Middle frontal gyrus (tissue), 1 donor: ENCODE measurements around the gene DCP1B.

Experiments
- DNase-seq: peaks from one replicate; pipeline ENCODE4 v3.0.0-alpha.2; 2015; ENCODE audit warnings: low spot score; ENCODE audit errors: extremely low spot score

DCP1B gene

DNA sequence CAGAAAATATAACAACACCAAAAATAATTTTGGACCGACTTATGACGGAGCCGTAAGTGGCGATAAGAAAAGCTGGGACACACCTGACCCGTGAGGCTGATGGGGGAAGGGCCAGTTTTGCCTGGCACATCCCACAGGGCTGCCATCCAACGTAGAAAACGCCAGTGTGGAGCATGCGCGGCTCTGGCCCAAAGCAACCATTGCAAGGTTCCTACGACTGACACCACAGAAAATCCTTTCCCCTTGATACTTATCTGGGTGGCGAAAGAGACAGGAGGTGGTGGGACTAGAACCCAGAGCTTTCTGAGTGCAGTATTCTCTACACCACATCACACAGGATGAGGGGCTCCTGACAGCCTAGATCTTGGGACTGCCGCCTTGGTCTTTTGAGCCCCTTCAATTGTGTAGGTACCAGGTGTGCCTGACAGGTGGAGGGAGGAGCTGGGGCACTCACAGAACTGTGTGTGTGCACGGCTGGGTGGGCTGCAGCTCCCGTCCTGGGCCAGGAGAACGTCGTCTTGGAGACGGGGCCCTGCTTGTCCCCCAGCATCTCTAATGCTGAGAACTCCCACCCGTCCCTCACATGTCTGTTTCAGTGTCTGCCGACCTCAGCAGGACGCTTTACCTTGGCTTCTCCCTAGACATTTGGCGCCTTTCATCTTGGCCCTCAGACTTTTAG, 68.4 kb downstream of the DCP1B start:
- no peak for DNase-seq

DNA sequence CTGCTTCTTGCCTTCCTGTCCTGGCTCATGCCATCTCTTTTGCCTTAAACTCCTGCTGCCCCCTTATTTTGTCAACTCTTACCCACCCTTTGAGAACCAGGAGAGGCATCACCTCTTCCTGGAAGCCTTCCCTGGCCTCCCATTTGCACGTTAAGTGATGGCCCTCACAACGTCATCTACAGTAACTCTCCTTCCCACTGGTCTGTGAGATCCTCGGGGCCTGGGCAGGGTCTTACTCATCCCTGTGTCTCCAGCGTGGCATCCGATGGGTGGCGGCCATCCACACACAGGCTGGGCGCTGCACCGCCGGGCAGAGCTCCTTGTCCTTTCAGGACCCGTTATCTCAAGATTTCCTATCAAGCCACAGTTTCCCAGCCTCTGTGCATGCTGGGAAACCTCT, 69.0 kb downstream of the DCP1B start:
- no peak for DNase-seq

DNA sequence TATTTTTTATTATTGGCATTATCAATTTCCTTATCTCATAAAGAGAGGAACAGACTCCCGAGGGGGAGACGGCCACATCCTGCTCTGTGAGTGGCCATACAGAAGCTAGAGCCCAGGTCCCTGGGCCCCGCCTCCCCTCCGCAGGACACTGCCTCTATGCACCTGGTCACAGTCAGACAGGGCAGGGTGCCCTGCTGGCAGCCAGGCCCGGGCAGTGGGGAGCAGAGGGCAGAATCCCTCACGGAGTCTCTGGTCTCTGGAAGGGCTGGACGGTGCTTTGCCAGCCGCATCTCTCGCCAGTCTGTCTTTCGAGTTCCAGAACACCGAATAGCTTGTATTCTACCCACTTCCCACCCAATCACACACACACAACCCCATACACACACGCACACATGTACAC, 69.4 kb downstream of the DCP1B start:
- DNase-seq: no peak

DNA sequence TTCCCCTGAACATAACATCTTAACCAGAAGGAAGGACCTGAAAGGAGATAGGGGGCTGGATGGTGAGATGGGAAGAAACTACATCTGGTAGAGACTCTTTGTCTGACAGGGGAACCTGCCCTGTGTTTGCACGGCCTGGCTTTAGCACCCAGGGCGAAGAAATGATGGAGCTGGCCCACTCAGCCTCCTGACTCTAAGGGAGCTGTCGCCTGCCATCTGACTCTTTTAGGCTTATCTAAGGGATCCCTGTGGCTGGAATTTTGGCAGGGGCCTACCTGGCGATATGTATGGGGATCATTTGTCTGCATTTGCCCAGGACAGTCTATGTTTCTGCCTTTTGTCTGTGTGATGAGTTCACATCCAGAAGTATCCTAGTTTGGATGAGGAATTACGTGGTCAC, 70.2 kb downstream of the DCP1B start:
- no peak for DNase-seq

DNA sequence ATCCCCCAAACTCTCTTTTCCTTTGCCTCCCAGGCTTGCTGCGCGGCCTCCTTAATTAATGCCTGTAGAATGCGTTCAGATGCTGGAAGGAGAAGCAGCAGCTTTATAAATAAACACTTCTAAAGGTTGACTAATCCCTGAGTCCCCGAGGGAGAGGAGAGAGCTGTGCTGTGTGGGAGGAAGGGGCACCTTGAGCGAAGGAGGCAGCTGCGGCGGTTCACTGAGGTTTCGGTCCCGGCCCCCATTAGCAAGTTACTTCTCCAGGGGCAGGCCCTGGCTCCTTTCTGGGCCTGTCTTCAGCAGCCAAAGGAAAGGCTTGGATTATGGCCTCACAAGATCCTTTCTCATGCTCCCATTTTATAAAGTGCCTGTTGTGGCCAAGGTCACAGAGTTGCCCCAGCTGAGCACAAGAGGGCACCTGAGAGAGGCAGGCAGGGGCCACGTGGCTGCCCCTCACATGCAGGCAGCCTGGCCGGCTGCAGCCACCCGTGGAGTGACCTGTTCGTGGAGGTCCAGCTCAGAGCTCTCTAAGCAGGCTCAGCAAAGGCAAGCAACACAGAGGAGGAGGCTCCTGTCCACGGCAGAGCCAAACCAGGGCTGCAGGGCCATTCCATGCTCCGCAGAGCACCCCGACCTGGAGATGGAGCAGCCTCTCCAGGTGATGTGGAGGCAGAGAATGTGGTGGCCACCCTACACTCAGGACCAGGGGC, 70.8 kb downstream of the DCP1B start:
- DNase-seq: no peak

DNA sequence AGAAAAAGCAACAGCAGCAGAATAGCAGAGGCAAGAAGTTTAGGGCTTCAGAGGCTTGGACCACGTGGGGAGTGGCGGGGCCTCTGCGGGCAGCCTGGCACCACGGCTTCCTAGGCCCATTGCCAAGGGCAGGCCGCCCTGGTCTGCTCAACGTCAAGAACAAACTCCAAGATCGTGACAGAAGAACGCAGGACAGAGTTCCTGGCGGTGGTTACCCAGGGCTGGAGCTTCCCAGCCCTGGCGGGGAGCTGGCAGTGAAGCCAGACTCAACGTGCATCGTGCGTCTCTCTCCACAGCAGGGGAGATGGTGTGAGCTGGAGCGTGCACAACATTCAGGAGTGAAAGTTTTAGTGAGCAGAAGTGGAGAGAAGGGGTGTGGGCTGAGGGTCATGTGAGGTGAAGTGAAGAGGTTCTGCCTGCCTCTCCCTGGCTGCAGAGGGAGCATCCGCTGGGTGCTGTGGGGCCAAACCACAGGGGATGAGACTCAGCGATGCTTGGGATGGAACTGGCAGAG, 71.9 kb downstream of the DCP1B start:
- DNase-seq: no peak

DNA sequence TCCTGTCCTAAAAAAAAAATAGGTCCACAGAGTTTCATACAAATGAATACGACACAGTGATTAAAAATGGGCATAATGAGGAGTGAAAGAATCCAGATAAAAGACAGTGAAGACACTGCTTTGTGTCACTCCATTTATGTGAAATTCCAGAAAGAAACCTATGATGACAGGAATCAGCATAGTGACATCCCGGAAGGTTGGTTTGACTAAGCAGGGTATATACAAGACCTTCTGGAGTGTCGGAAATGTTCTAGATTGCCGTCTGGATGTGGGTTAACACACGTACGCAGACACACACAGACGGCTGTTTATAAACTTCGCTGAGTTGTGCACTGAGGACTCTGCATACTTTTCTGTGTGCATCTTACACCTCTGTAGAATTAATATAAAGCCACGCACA, 72.6 kb downstream of the DCP1B start:
- DNase-seq: no peak

DNA sequence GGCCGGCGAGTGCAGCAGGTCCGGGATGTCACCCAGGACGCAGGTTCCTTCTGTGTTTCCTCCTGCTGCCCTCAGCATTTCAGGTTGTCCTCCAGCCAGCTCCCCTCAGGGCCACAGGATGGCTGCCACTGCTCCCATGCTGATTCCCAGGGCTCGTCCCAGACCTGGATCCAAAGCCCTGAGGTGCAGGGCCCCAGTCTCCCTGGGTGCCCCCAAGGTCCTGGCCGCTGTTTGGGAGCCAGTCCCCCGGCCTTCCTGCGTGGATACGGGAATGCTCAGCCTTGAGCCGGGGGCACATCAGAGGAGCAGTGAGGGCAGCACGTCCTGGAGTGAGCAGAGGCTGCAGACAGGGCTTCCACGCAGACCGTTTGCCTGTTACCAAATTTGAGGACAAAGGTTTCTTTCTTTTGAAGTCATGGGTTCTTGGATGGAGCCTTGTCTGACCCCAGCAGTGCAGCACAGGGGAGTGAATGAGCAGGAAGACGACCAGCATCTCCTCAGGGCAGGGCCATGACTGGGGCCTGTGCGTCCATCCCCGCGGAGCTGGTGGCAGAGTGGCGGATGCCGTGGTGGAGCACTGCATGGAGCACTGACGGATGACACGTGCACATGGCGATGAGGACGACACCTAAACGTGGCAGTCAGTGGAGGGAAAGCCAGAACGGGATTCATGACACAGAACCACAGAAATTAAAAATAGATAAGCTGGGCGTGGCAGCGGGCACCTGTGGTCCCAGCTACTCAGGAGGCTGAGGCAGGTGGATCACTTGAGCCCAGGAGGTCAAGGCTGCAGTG, 73.3 kb downstream of the DCP1B start:
- no peak for DNase-seq

DNA sequence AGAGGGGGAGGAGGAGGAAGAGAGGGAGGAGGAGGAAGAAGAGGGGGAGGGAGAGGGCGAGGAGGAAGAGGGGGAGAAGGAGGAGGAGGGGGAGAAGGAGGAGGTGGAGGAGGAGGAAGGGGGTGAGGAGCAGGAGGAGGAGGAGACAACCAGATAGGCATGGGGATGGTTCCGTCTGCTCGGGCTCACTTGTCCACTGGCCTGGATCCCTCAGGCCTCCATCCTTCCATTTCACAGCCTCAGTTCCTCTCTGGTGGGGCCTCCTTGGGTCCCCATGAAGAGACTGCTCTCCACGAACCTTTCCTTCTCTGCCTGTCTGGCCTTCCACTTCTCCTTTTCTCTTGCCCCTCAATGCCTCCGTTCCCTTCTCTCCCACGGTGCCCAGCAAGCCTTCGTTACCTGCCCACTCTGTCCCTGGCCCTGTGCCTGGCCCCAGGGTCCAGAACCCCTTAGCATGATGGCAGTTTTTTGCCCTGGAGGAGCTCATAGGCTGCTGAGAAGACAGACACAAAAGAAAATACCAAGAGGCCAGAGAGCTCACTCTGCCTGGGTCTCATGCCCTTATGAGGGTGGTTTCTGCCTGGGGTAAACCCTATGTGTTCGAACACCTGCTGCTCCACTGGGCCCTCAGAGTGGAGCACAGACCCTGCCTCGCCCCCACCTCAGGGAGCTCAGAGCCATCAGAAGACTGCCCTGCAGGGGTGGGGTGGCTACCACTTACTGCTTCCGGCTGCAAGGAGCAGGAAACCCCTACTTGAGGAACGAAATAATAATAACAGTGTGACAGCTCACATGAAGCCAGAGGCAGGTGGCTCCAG, 74.1 kb downstream of the DCP1B start:
- DNase-seq: no peak

DNA sequence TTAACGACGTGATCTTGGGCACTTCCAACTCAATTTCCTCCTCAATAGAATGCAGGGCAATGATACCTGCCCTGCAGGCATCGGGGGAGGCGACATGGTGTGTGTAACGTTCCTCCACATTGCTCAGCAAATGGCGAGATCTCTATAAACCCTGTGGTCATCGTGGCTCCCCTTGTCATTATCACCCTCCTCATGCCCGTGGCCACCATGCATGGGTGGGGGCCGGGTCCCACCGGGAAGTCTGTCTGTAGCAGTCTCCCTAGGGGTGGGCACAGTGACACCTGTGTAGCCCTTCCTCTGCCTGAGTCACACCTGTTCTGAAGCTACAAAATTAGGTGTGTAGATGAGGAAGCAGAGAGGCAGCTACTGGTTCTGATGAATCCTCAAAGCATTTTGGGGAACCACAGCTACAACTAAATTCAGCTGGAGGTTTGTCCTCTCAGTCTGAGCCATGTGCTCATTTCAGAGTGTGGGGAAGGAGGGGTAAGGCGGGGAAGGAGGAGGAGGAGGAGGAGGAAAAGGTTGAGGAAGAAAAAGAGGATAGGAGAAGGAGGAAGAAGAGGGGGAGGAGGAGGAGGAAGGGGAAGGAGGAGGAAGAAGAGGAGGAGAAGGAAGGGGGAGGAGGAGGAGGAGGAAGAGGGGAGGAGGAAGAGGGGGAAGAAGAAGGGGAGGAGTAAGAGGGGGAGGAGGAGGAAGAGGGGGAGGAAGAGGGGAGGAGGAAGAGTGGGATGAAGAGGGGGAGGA, 74.8 kb downstream of the DCP1B start:
- no peak for DNase-seq

DNA sequence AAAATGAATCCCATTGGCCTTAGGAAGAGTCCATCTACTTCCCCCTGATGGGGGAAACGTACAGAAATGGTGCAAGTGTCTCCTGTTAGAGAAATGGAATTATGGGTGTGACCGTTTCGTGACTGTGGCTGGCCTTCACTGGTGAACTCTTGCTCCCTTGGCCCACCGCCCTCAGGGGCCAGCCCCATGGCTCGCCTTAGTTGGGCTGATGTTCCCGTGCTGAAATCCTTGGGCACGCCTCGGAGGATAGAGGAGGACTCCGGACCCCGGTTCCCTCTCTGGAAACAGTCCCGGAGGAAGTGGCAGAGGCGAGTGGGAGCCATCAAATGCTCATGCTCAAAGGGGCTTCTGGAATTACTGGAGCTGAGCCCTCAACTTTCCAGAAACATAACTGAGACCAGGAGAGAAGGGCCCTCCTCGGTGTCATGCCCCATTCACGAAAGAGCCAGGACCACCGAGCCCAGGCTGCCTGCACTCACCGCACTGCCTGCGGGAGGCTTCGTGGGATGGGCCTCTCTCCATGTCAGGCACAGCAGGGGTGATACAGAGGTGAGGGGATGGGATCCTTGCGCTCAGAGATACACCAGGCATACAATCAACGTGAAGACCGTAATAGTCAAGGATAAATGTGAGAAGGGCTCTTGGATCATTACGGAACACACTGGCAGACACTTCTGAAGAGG, 75.7 kb downstream of the DCP1B start:
- no peak for DNase-seq

DNA sequence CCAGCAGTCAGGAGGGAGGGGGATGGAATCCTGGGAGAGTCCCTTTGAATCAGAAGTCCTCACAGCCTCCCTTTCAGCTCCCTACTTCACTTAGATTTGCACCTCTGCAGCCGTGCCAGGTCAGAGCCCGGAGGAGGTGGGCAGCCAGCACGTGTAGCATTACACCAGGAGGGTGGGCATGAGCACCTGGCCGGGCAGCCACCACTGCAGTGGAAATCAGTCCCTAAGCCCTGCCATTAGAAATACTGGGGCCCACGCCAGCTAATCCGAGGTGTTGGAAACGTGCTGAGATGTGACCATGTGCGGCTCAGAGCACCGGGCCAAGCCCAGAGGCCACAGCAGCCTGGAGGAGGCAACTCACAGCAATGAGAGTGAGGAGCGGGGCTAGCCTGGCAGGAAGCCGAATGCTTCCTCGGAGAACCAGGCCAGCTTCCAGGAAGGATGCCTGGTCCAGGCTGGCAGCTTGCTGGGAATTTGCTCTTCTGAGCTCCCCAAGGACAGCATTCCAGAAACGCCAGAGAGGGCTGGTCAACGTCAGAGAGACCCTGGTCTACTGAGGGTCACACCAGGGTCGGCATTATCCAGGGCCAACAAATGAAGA, 76.4 kb downstream of the DCP1B start:
- no peak for DNase-seq

DNA sequence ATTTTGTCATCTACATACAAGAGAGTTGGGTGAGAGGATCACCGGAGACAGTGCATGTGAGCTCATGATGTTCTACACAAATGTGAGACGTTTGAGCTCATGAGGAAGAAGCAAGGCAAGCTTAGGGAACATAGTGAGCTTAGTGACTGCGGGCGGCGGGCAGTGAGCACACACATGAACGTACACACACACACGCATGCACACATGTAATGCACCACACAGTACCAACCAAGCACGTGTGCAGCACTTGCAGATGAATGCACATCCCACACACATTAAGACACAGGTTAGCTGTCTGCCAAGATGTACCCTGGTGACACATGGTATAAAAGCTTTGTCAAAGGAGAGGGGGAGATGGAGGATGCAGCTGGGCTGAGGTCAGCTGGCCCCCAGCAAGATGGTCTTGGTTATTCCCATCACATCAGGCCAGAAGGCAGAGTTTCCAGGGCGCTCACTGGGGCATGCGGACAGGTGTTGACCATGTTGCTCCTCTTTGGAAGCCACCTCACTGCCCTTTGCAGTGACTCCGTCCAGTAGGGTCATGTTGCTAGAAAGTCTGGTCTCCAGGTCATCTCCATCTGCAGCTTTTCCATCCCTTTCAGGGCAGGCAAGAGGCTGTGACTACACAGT, 77.1 kb downstream of the DCP1B start:
- no peak for DNase-seq

DNA sequence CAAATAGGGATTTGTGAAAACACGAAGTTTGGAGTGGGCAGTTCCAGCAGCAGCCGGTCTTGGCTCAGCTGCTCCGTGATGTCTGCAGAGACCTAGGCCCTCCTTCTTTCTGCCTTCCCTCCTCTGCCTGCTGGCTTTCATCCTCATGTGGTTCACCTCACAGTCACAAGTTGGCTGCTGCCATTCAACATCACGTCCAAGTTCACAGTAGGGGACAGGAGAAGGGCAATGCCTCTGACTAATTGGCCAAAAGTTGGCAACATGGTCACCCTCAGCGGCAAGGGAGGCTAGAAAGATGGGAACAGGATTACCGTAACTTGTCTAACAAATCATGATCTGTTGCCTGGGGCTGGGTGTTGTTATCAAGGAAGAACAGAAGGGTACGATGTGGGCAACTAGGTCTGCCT, 78.0 kb downstream of the DCP1B start:
- DNase-seq: no peak

DNA sequence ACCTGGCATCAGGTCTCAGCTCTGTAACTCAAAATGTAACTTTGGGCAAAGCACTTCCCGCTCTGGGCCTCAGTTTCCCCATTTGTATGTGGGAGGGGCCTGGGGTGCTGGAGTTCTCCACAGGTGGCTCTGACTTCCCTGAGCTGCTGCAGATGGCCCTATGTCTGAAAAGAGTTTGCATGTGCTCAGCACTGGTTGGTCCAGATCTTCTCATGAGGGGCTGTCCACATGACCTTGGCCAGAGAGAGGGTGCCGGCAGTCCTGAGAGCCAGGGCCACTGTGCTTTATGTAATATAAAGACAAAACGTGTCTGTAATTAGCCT, 78.6 kb downstream of the DCP1B start:
- no peak for DNase-seq

DNA sequence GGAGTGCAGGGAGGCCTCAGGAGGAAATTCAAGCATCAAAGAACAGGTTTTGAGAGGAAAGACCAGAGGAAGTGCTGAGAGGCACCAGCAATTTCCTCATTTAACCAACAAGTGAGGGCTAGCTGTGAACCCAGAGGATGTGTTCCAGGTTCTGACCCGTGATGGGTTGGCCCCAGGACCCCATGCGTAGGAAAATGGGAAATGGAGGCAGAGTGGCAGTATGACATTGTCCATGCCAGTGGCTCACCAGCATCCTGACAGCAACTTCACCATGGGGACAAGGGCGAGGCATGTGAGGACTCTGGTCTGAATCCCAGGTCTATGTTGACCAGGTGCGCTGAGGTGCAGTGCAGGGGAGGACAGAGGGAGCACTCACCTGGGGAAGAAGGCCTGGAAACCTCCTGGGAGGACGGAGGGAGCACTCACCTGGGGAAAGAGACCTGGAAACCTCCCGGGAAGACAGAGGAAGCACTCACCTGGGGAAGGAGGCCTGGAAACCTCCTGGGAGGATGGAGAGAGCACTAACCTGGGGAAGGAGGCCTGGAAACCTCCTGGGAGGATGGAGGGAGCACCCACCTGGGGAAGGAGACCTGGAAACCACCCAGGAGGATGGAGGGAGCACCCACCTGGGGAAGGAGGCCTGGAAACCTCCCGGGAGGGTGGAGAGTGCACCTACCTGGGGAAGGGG, 79.1 kb downstream of the DCP1B start:
- no peak for DNase-seq

DNA sequence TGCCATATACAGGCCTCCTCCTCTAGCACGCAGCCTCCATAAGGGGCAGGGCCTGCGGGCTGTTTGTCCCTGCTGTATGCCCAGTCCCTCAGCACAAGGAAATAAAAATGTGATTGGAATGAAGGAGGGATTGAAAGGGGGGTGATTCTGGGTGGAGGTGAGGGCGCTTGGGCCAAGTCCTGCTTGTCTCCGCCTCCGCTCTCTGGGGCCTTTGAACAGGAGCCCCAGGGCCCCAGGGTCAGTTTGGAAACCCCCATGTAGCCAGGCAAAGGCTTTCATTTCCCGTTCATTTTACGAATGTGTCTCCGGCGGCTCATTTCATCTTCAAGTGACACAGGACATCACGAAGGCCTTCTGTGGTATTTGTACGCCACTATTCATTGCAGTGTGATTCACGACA, 81.3 kb downstream of the DCP1B start:
- no peak for DNase-seq

DNA sequence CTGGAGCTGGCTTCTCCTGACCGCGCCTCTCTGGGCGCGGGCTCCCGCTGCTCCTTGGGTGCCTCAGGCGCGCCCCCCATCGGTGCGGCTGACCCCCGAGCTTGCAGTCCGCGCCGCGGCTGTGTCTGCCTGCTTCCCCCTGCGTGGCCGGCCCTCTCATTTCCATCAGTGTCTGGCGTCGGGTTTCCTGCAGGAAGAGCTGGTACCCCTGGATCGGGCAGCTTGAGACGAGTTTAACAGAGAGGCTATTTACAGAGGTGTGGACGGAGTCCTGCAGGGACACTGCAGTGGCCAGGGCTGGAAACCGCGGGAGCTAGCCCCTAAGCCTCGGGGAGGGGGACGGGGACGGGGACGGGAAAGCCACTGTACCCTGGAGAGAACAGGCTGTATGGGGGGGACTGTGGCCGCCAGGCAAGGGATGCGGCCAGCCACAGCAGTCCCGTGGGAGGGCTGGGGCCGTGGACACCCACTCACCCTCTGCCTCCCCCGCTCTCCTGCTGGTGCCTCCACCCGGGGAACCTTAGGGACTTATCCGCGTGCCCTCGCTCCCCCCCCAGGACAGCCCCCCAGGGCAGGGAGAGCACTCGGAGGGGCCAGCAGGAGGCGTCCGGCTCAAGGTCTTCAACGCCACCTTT, 82.1 kb downstream of the DCP1B start:
- no peak for DNase-seq
